ENCODE data around the gene PPP2R2D.

The PPP2R2D gene
- total RNA-seq, result 84.9 to 85.2 reads per million in 2 donors

- DNase-seq, result peak; percentile 91
Observed at GRCh38 chr10:131900350-131901152, at the start of gene PPP2R2D. Gene PPP2R2D, plus strand, starts transcription at chr10:131901008. Its CDS starts 141 bp downstream, at chr10:131901149.

GRCh38 chr10:131851346-131851745, 49.5 kb upstream of the PPP2R2D start:
- no peak for DNase-seq

- no peak for DNase-seq
Observed at GRCh38 chr10:131852176-131852822, 48.5 kb upstream of the PPP2R2D start.

GRCh38 chr10:131852823-131853609, 47.8 kb upstream of the PPP2R2D start:
- no peak for DNase-seq

- no peak for DNase-seq
Observed at GRCh38 chr10:131853610-131853964, 47.2 kb upstream of the PPP2R2D start.

GRCh38 chr10:131854579-131855335, 46.1 kb upstream of the PPP2R2D start:
- DNase-seq, result no peak

- DNase-seq, result no peak
Observed at GRCh38 chr10:131855461-131856401, 45.1 kb upstream of the PPP2R2D start.

- no peak for DNase-seq
Observed at GRCh38 chr10:131856441-131857094, 44.2 kb upstream of the PPP2R2D start.

- no peak for DNase-seq
Observed at GRCh38 chr10:131857156-131858117, 43.4 kb upstream of the PPP2R2D start.

GRCh38 chr10:131858118-131858515, 42.7 kb upstream of the PPP2R2D start:
- no peak for DNase-seq

- DNase-seq, result no peak
Observed at GRCh38 chr10:131858583-131859340, 42.0 kb upstream of the PPP2R2D start.

GRCh38 chr10:131859341-131860020, 41.3 kb upstream of the PPP2R2D start:
- DNase-seq, result no peak

GRCh38 chr10:131860311-131860710, 40.5 kb upstream of the PPP2R2D start:
- no peak for DNase-seq

GRCh38 chr10:131860806-131861440, 39.9 kb upstream of the PPP2R2D start:
- no peak for DNase-seq

- no peak for DNase-seq
Observed at GRCh38 chr10:131862548-131862947, 38.3 kb upstream of the PPP2R2D start.

GRCh38 chr10:131865223-131865917, 35.4 kb upstream of the PPP2R2D start:
- no peak for DNase-seq

GRCh38 chr10:131866673-131867072, 34.1 kb upstream of the PPP2R2D start:
- DNase-seq, result no peak

All from activated gamma-delta T cell (primary cell).